HG03457 (cell line): ENCODE data around the gene SLC44A2.

ENCODE experiments used
- ATAC-seq: cut with Tn5 transposase; IDR thresholded peaks from one replicate; pipeline ENCODE4 v1.9.1; 2021; ENCODE audit warnings: moderate number of reproducible peaks; ENCODE audit not compliant: unreplicated experiment

The SLC44A2 gene

GRCh38 chr19:10625003-10625761, at the start of gene SLC44A2:
Gene SLC44A2, plus strand, starts transcription at chr19:10625553. Its CDS starts 81 bp downstream, at chr19:10625634.
- no peak for ATAC-seq

DNA sequence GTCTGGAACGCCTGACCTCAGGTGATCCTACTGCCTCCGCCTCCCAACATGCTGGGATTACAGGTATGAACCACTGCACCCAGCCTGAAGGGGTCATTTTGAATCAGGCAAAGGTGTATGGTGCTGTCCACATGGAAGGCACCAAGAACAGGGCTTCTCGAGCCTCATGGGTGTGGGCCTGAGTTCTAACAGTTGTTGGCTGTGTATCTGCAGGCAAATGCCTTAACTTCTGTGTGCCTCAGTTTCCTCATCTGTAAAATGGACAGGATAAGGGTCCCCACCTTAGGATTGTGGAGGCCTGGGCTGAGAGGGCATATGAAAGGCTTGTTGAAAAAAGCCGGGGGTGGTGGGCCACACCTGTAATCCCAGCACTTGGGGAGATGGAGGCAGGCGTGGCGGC, 47.4 kb upstream of the SLC44A2 start:
- no peak for ATAC-seq

DNA sequence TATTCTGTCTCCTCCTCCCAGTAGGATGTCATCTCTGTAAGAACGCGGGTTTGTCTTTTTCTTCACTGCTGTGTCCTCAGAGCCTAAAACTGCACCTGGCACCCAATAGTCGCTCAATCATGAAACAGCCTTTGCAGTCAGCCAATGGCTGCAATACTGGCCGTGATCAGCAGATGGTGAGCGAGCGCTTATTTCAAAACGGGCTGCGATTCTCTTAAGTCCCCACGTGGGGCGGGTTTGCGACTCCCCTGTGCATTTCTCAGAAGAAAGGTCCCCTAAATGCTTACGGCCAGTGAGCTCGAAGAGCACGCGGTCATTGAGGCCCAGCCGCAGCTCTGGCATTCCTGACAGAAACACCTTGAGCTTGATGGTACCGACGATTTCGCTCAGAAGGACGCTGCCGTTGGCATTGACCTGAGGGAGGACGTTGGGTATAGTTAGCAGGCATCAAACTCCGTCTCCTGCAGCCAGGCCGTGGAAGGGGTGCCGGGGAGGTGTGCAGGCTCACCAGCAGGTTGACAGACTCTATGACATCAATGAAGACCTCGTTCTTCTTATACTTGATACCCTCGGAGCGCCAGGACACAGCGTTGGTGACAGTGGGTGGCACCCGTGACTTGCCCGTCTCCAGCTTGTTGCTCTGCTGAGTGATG, 44.2 kb upstream of the SLC44A2 start:
- ATAC-seq = no peak

- ATAC-seq = no peak
These were observed 43.3 kb upstream of the SLC44A2 start for GRCh38 chr19:10582091-10582490.

- no peak for ATAC-seq
These were observed 42.1 kb upstream of the SLC44A2 start for GRCh38 chr19:10583036-10583776.

- ATAC-seq = no peak
These were observed 39.0 kb upstream of the SLC44A2 start for GRCh38 chr19:10586396-10586795.

DNA sequence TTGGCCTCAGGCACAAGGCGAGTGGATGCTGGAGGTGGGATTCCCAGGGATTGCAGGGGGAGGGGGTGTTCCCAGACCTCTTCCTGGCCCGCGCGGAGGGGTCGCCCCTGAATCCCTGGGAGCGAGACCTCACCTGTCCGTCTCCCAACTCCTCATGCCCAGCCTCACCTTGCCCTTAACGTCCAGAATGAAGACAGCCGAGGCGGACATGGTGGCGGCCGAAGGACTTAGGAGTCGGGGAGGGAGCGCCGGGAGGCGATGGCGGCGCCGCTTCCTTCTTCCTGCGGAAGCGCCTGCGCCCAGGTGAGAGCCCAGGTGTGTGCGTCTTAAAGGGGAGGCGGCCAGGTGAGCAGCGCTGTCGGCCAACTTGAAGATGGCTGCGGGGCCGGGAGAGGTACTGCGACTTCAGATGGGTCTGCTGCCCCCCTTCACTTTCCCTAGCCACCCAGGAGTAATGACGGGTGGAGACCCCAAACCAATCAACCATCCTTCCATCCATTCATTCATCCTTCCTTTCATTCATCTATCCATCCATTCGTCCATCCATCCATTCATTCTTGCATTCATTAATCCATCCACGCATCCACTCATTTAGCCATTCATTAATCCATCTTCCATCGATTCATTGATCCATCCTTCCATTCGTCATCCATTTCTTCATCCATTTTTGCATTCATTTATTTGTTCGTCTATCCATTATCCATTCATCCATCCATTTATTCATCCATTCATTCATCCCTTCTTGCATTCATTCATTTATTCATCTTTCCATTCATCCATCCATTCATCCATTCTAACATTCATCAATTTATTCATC, 38.1 kb upstream of the SLC44A2 start, which contains the start of gene AP1M2:
AP1M2 (minus strand) TSS at position 291 of the 817 bp plus-strand sequence; CDS start at position 210, 81 bp downstream.
- no peak for ATAC-seq

GRCh38 chr19:10587839-10588150, 37.6 kb upstream of the SLC44A2 start:
- no peak for ATAC-seq

DNA sequence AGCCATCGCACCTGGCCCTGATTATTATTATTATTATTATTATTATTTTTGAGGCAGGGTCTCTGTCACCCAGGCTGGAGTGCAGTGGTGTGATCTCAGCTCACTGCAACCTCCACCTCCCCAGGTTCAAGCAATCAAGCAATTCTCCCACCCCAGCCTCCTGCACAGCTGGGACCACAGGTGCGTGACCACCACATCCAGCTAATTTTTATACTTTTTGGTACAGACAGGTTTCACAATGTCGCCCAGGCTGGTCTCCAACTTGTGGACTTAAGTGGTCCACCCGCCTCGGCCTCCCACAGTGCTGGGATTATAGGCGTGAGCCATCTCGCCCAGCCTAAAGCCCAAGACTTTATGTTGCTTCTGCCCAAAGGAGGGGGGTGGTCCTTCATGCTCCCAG, 32.2 kb upstream of the SLC44A2 start:
- no peak for ATAC-seq

- ATAC-seq = no peak
These were observed 31.3 kb upstream of the SLC44A2 start for GRCh38 chr19:10593820-10594637.

GRCh38 chr19:10600149-10600548, 25.2 kb upstream of the SLC44A2 start:
- no peak for ATAC-seq

- ATAC-seq = no peak
These were observed 23.4 kb upstream of the SLC44A2 start for GRCh38 chr19:10601999-10602329.

DNA sequence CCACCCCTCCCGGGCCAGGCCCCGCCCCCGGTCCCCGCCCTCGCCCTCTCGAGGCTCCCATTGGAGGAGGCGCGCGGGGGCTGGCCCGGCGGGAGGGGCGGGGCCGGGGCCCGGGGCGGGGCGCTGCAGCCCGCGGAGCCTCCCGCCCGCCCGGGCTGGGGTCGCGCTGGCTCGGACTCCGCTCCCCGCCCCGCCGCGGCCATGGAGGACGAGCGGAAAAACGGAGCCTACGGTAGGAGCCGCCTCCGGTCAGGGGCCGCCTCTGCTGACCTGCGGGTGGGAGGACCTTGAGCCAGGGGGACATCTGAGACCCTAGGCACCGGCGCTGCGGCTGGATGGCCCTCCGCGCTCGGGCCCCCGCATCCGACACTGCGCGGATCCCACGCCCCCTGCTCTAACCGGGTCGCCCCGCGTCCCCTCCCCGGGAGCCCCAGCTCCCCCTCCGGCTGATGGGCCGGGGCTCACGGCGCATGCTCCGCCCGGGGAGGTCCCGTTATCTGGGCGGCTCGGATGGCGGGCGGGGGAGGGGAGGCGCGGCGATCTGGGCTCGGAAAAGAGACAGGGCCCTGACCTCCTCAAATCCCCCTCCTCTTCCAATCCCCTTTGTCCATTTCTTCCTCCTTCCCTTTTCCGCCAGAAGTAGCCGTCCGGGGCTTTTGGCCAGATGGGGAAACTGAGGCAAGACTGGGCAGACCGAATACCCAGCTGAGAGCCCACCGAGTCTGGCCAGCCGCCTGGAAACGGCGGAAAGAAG, 22.8 kb upstream of the SLC44A2 start:
- ATAC-seq = no peak

DNA sequence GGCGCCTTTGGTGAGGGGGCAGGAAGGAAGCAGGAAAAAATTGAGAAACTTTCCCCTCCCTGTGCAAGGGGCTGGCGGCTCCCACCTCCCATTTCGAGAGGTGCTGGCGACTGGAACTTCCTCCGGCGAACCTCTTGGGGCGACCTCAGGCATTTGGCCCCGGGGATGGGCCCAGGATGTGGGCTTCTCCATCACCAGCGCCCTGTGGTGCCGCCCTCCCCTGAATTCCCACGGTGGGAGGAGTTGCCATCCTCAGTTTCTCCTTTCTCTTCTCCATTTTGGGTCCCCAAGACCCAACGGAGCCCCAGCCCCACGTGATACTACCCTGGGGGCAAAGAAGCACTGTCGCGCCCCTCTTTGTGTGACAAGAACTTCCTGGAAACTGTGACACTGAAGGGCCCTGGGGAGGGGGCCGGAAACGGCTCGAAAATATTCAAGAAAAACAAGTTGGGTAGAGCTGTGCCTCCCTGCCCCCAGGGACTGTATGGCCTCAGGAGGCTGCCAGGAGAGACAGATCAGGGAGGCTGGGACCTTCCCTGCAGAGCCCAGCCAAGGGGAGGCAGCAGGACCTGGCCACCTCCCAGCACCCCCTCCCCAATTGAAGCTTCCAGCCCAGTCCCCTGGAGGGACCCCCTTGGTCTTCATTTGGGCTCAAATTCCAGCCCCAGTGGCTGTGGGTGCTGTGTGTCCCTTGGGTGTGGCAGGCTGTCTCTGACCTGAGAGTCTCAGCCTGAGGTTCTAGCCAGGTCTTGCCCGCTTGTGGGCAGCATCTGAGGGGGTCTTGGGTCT, 22.1 kb upstream of the SLC44A2 start:
- ATAC-seq = no peak

- ATAC-seq = no peak
These were observed 21.4 kb upstream of the SLC44A2 start for GRCh38 chr19:10603873-10604459.

DNA sequence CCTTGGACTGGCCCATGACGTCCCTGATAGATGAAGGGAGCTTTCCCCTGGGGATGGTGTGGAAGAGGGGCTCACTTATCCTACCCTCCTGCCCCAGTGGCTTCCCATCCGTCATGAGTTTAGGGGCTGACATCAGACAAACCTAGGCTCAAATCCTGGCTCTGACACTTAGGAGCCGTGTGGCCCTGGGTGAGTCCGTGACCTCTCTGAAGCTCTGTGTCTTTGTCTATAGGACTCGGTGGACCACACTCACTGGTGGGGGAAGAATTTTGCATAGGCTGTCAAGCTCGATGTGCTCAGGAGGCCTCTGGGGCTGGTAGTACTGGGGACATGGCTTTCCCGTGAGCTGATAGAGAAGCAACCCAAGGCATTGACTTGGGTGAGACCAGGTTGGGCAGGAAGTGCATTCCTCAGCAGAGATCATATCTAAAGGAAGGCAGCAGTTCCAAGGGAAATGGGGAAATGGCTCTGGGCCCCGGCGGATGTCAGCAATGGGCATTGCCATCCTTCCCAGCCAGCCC, 20.8 kb upstream of the SLC44A2 start:
- ATAC-seq = no peak

GRCh38 chr19:10611907-10612306, 13.4 kb upstream of the SLC44A2 start:
- no peak for ATAC-seq

DNA sequence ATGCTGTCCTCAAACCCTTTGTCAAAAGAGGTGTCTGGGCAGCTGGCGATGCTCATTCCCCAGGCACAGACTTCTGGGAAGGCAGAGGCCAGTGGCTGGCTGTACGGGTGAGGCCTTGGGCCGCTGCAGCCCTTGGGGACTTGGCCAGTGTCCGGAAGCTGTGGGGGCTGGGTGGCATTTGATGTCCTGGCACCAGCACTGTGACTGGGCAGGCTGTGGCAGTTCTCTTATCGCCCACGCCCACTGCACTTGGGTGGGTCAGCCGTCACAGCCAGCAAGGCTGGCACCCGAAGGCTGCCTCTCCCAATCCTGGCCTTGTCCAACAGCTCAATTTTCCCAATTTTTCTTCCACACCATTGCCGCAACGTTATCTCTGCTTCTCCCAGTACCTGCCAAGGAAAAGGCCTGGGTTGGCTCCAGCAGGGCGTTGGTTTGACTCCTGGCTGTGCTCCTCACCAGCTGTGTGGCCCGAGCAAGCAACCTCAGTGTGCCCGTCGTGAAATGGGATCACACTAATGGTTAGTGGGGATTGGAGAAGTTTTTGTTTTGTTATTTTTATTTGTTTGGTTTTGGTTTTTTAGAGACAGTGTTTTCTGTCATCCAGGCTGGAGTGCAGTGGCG, 12.7 kb upstream of the SLC44A2 start:
- ATAC-seq = no peak
